ENCODE results near the gene MATCAP1.

The MATCAP1 gene

DNA sequence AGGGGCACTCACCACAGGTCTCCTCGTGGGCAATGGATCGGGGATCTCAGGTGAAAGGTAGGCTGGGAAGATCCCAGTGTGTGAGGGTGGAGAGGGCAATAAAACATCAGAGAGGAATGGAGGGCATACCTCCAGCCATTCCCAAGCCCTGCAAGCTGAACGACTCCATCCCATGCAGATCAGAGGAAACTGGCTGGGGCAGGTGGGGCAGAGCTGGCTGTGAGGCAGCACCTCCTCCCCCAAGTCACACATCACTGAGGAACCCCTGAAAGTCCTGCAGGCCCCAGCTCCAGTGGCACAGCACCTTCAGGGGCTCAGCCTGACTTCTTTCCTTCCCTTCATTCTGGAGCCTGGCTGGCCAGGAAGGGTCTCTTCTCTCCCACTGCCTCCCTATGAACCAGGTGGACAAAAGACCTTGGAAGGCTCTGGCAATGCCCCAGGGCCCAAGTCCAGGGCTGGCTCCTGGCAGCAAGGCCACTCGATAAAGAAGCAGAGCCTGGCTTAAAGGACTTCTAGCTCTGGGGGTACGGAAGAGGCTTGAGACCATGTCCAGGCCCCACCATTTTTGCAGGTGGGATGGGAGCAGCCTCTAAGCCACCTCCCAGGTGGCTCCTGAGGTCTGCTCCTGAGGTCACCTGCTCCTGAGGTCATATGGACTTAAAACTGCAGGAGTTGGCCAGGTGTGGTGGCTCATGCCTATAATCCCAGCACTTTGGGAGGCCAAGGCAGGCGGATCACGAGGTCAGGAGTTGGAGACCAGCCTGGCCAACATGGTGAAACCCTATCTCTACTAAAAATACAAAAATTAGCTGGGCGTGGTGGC is 29.6 kb upstream of the MATCAP1 start:
- peak overlapping the region in 1 of 2 donors; percentile 39 for H3K27ac Mint-ChIP-seq
- H3K9me3 Mint-ChIP-seq: no peaks in the 10 kb centered on the region
- H3K36me3 Mint-ChIP-seq (ENCODE audit: insufficient read depth): peaks cover under 1% of the 10 kb centered on the region
- peaks cover 2 to 6% of the 10 kb centered on the region in 2 donors for H3K4me1 Mint-ChIP-seq (ENCODE audit: low read depth in 2 of 2)
- ATAC-seq (replicated peaks): no peak
- no peak overlapping the region for H3K4me3 Mint-ChIP-seq
- H3K27me3 Mint-ChIP-seq: no peaks in the 10 kb centered on the region
- DNase-seq: no peak

DNA sequence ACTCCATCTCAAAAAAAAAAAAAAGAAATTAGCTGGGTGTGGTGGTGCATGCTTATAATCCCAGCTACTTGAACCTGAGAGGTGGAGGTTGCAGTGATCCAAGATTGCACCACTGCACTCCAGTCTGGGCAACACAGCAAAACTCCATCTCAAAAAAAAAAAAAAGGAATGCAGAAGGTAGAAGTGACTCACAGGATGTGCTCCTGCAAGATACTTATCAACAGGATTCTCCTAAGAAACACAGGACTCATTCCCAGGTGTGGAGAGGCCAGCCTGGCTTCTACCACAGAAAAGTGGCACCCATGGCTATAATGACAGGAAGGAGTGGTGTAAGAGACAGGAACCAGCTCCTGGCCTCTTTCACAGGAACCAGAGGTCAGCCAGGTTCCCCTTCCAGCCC is 29.0 kb upstream of the MATCAP1 start:
- ATAC-seq (replicated peaks) (no peak), DNase-seq (no peak)
- no peaks in the 10 kb centered on the region for H3K27me3 Mint-ChIP-seq
- H3K36me3 Mint-ChIP-seq (ENCODE audit: insufficient read depth): no peaks in the 10 kb centered on the region
- peaks cover 2 to 6% of the 10 kb centered on the region in 2 donors for H3K4me1 Mint-ChIP-seq (ENCODE audit: low read depth in 2 of 2)
- no peak overlapping the region for H3K4me3 Mint-ChIP-seq
- peak overlapping the region in 1 of 2 donors; percentile 39 for H3K27ac Mint-ChIP-seq
- H3K9me3 Mint-ChIP-seq: no peaks in the 10 kb centered on the region

- Mint-ChIP-seq H3K4me1 (ENCODE audit: low read depth in 2 of 2) (peaks cover 3 to 6% of the 10 kb centered on the region in 2 donors), H3K36me3 (ENCODE audit: insufficient read depth) (no peaks in the 10 kb centered on the region), H3K4me3 (no peak overlapping the region), H3K27me3 (no peaks in the 10 kb centered on the region), H3K9me3 (no peaks in the 10 kb centered on the region), H3K27ac (no peak overlapping the region)
- DNase-seq (no peak), ATAC-seq (replicated peaks) (no peak)
Observed at GRCh38 chr16:67211674-67212073, 27.9 kb upstream of the MATCAP1 start.

- Mint-ChIP-seq H3K36me3 (ENCODE audit: insufficient read depth) (no peaks in the 10 kb centered on the region), H3K27ac (no peak overlapping the region), H3K4me1 (ENCODE audit: low read depth in 2 of 2) (peaks cover 0 to 9% of the 10 kb centered on the region in 2 donors), H3K4me3 (no peak overlapping the region), H3K9me3 (no peaks in the 10 kb centered on the region), H3K27me3 (no peaks in the 10 kb centered on the region)
- DNase-seq: no peak
- ATAC-seq (replicated peaks): no peak
Observed at GRCh38 chr16:67210069-67210937, 26.5 kb upstream of the MATCAP1 start.

- Mint-ChIP-seq H3K4me3 (no peak overlapping the region), H3K36me3 (ENCODE audit: insufficient read depth) (no peaks in the 10 kb centered on the region), H3K27me3 (no peaks in the 10 kb centered on the region), H3K27ac (peak overlapping the region in 1 of 2 donors; percentile 28), H3K4me1 (ENCODE audit: low read depth in 2 of 2) (peaks cover 0 to 9% of the 10 kb centered on the region in 2 donors), H3K9me3 (no peaks in the 10 kb centered on the region)
- ATAC-seq (replicated peaks) (no peak), DNase-seq (no peak)
Observed at GRCh38 chr16:67209565-67209964, 25.8 kb upstream of the MATCAP1 start.

- Mint-ChIP-seq H3K4me3 (no peak overlapping the region), H3K27ac (no peak overlapping the region), H3K27me3 (no peaks in the 10 kb centered on the region), H3K4me1 (ENCODE audit: low read depth in 2 of 2) (peaks cover 0 to 9% of the 10 kb centered on the region in 2 donors), H3K9me3 (no peaks in the 10 kb centered on the region), H3K36me3 (ENCODE audit: insufficient read depth) (no peaks in the 10 kb centered on the region)
- DNase-seq: no peak
- ATAC-seq (replicated peaks): no peak
Observed at GRCh38 chr16:67208154-67208896, 24.6 kb upstream of the MATCAP1 start.

DNA sequence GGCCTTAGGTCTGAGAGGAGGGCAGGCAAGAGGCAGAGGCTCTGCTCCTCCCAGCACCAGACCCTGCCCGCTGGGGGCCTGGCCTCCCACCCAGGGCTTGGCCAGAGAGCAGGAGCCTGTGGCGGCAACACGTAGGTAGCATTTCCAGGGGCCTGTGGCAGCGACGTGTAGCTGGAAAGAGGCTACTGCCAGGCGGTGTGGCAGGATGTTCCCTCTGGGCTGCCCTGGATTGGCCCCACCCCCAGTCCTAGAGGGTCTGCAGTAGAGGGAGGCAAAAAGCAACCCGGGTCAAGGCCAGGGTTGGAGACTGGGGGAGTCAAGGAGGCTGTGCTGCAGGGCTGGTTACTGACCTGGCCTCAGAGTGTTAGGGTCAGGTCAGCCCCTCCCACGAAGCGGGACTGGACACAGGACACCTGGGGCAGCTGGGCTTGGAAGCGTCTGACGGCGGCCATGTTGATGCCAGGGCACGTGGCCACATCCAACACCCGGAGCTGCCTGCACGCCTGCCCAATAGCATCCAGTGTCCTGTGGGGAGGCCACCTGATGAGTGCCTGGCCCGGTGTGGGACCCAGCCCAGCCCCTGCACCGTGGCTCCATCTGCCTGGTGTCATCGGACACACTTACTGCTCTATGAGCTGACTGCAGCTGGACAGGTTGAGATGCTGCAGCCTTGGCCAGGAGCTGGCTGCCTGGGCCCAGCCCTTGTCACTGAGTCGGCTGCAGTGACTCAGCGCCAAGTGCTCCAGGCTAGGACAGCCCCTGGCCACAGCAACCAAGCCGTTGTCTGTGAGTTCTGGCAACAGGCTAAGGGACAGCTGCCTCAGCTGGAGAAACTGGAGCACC is 23.7 kb upstream of the MATCAP1 start:
- Mint-ChIP-seq H3K27ac (peak overlapping the region in 1 of 2 donors; percentile 79), H3K4me1 (ENCODE audit: low read depth in 2 of 2) (peaks cover 0 to 9% of the 10 kb centered on the region in 2 donors), H3K36me3 (ENCODE audit: insufficient read depth) (no peaks in the 10 kb centered on the region), H3K4me3 (no peak overlapping the region), H3K27me3 (no peaks in the 10 kb centered on the region), H3K9me3 (no peaks in the 10 kb centered on the region)
- ATAC-seq (replicated peaks) (no peak), DNase-seq (no peak)

DNA sequence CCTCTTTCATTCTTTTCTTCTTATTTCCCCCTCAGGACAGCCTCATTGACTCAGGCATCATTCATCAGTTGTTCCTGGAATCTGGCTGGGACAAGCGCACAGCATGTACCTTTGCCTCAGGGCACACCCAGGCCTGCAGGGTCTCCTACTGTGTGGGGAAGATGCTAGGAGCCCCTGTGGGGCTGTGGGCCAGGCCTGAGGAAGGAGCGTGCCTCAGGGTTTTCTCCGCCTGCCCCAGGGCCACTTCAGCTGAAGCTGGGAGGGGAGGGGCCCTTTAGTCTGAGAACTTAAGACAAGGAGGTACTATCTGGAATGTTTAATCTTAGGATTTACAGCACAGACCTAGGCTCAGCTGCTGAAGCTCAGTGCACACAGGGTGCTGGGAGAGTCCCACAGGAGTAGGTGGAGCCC is 23.1 kb upstream of the MATCAP1 start:
- H3K27ac Mint-ChIP-seq: peak overlapping the region; percentile 12 to 79
- no peak for DNase-seq
- no peaks in the 10 kb centered on the region for H3K9me3 Mint-ChIP-seq
- no peaks in the 10 kb centered on the region for H3K27me3 Mint-ChIP-seq
- H3K36me3 Mint-ChIP-seq (ENCODE audit: insufficient read depth): peaks cover 5% of the 10 kb centered on the region
- H3K4me1 Mint-ChIP-seq (ENCODE audit: low read depth in 2 of 2): peaks cover 0 to 9% of the 10 kb centered on the region in 2 donors
- H3K4me3 Mint-ChIP-seq: no peak overlapping the region
- no peak for ATAC-seq (replicated peaks)

GRCh38 chr16:67206129-67206837 is 22.5 kb upstream of the MATCAP1 start:
- H3K4me3 Mint-ChIP-seq: no peak overlapping the region
- no peaks in the 10 kb centered on the region for H3K27me3 Mint-ChIP-seq
- no peak for ATAC-seq (replicated peaks)
- peaks cover 0 to 9% of the 10 kb centered on the region in 2 donors for H3K4me1 Mint-ChIP-seq (ENCODE audit: low read depth in 2 of 2)
- H3K9me3 Mint-ChIP-seq: no peaks in the 10 kb centered on the region
- H3K36me3 Mint-ChIP-seq (ENCODE audit: insufficient read depth): peaks cover 8% of the 10 kb centered on the region
- DNase-seq: no peak
- peak overlapping the region; percentile 12 to 79 for H3K27ac Mint-ChIP-seq

GRCh38 chr16:67204076-67204475 is 20.3 kb upstream of the MATCAP1 start:
- Mint-ChIP-seq H3K9me3 (no peaks in the 10 kb centered on the region), H3K4me1 (ENCODE audit: low read depth in 2 of 2) (peaks cover 0 to 9% of the 10 kb centered on the region in 2 donors), H3K4me3 (no peak overlapping the region), H3K36me3 (ENCODE audit: insufficient read depth) (peaks cover 15% of the 10 kb centered on the region), H3K27me3 (no peaks in the 10 kb centered on the region), H3K27ac (no peak overlapping the region)
- ATAC-seq (replicated peaks): no peak
- DNase-seq: no peak

GRCh38 chr16:67202956-67203493 is 19.3 kb upstream of the MATCAP1 start:
- no peak for ATAC-seq (replicated peaks)
- Mint-ChIP-seq H3K27ac (no peak overlapping the region), H3K4me3 (no peak overlapping the region), H3K36me3 (ENCODE audit: insufficient read depth) (peaks cover 22% of the 10 kb centered on the region), H3K9me3 (no peaks in the 10 kb centered on the region), H3K27me3 (no peaks in the 10 kb centered on the region), H3K4me1 (ENCODE audit: low read depth in 2 of 2) (peaks cover 0 to 12% of the 10 kb centered on the region in 2 donors)
- no peak for DNase-seq

DNA sequence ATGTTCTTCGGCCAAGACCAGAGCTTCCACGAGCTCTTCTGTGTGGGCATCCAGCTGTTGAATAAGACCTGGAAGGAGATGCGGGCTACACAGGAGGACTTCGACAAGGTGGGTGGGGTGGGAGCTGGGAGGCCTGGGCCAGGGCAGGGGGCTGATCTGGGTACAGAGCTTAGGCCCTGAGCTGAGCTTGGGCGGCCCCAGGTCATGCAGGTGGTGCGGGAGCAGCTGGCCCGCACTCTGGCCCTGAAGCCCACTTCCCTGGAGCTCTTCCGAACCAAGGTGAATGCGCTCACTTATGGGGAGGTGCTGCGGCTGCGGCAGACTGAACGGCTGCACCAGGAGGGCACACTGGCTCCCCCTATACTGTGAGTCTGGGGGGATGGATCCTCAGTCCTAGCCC is 18.7 kb upstream of the MATCAP1 start:
- ATAC-seq (replicated peaks): no peak
- H3K36me3 Mint-ChIP-seq (ENCODE audit: insufficient read depth): peaks cover 24% of the 10 kb centered on the region
- DNase-seq: no peak
- H3K27me3 Mint-ChIP-seq: no peaks in the 10 kb centered on the region
- no peaks in the 10 kb centered on the region for H3K9me3 Mint-ChIP-seq
- H3K4me1 Mint-ChIP-seq (ENCODE audit: low read depth in 2 of 2): peaks cover 0 to 12% of the 10 kb centered on the region in 2 donors
- no peak overlapping the region for H3K27ac Mint-ChIP-seq
- H3K4me3 Mint-ChIP-seq: no peak overlapping the region

All from effector memory CD8-positive, alpha-beta T cell (primary cell).